SJSA1 (cell line): ENCODE results near the gene LGMN. TPM values are rescaled to one million over a fixed set of nuclear protein-coding genes. Genes with fewer than 3 reads are reported as not detected.
"Not testable (repeated sequence)": the region's sequence is repeated elsewhere in the genome, so short reads cannot be mapped to it uniquely, and the experiment has no call there.

Source experiments
- DNase-seq, 2 experiments: peaks; one replicate each; pipeline ENCODE4 v3.0.0-alpha.2; 2015 to 2020; ENCODE audit warnings: low spot score in 2 of 2, low read depth in 1 of 2
- H3K27ac ChIP-seq: fragments of 250-450 bp; sonication (Bioruptor Pico); 2 replicates; pipeline ENCODE4 v1.5.1; 2020; ENCODE audit warnings: mild to moderate bottlenecking, moderate library complexity
- H3K27me3 ChIP-seq: fragments of 250-450 bp; sonication (Bioruptor Pico); replicated peaks from 2 replicates; pipeline ENCODE4 v1.5.1; 2020; ENCODE audit warnings: mild to moderate bottlenecking, moderate library complexity
- H3K36me3 ChIP-seq: fragments of 250-450 bp; sonication (Bioruptor Pico); 2 replicates; pipeline ENCODE4 v1.5.1; 2020; ENCODE audit warnings: mild to moderate bottlenecking
- H3K4me1 ChIP-seq: fragments of 250-450 bp; sonication (Bioruptor Pico); replicated peaks from 2 replicates; pipeline ENCODE4 v1.6.1; 2021; ENCODE audit warnings: mild to moderate bottlenecking
- H3K4me3 ChIP-seq: fragments of 250-450 bp; sonication (Bioruptor Pico); 2 replicates; pipeline ENCODE4 v1.5.1; 2020; ENCODE audit warnings: mild to moderate bottlenecking
- H3K9me3 ChIP-seq: fragments of 250-450 bp; sonication (Bioruptor Pico); replicated peaks from 2 replicates; pipeline ENCODE4 v1.5.1; 2020; ENCODE audit warnings: mild to moderate bottlenecking
- total RNA-seq: library from RNA; depleted of rRNA; stranded (reverse); fragments of >200 nt; shearing (Covaris generic); gene quantifications from 2 replicates; pipeline ENCODE4 v1.2.3, GENCODE V29; 2014

LGMN gene
- total RNA-seq, 1 experiment from 2014 or later: 156 TPM

GRCh38 chr14:92751819-92752218 is 3.4 kb upstream of the LGMN start:
- Histone ChIP-seq H3K36me3 (no peaks in the 10 kb centered on the region), H3K27me3 (no peaks in the 10 kb centered on the region), H3K4me3 (no peak overlapping the region), H3K9me3 (no peaks in the 10 kb centered on the region), H3K4me1 (peaks cover 6% of the 10 kb centered on the region), H3K27ac (no peak overlapping the region)
- no peak for DNase-seq

GRCh38 chr14:92750994-92751400 is 2.6 kb upstream of the LGMN start:
- Histone ChIP-seq H3K27ac (no peak overlapping the region), H3K4me1 (peaks cover 6% of the 10 kb centered on the region), H3K4me3 (no peak overlapping the region), H3K27me3 (no peaks in the 10 kb centered on the region), H3K9me3 (no peaks in the 10 kb centered on the region), H3K36me3 (no peaks in the 10 kb centered on the region)
- DNase-seq: no peak

- not testable (repeated sequence) for H3K36me3 ChIP-seq, DNase-seq, H3K9me3 ChIP-seq, H3K27me3 ChIP-seq, H3K4me3 ChIP-seq, H3K4me1 ChIP-seq, H3K27ac ChIP-seq
These were observed 1.8 kb upstream of the LGMN start for GRCh38 chr14:92750222-92750728.

DNA sequence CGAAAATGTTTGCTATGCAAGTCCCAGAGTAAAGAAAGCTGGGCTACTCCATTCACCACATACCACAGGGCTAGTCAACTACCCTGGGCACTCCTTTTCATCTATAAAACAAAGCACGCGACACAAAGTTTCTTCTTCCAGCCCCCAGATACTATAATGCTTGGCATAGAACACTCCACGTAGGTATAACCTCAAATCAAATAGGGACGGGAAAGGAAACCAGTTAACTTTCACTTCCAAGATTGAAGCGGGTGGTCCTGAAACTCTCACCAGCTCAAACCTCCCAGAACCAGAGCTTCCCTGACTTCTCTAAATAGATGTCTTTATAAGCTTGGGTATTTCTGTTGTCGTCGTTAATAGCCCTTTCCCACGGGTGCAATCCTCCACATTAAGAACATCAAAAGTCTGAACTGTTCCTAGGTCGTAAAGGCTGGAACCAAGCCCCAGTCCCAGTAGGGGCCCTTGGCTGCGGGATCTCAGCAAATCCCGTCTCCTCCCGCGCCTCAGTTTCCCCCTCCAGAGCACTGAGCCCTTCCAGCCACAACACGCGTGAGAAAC is 647 bp downstream of the LGMN start:
- no peaks in the 10 kb centered on the region for H3K36me3 ChIP-seq
- no peaks in the 10 kb centered on the region for H3K27me3 ChIP-seq
- no peaks in the 10 kb centered on the region for H3K9me3 ChIP-seq
- peak in 1 of 2 experiments; percentile 59 for DNase-seq
- peaks cover 6% of the 10 kb centered on the region for H3K4me1 ChIP-seq
- H3K4me3 ChIP-seq: peak overlapping the region; percentile 56
- peak overlapping the region; percentile 78 for H3K27ac ChIP-seq

- no peak for DNase-seq
- Histone ChIP-seq H3K36me3 (no peaks in the 10 kb centered on the region; the same call in none of the 2 replicates), H3K4me1 (peaks cover 6% of the 10 kb centered on the region), H3K4me3 (no peak overlapping the region), H3K9me3 (no peaks in the 10 kb centered on the region), H3K27ac (no peak overlapping the region), H3K27me3 (no peaks in the 10 kb centered on the region)
These were observed 4.2 kb downstream of the LGMN start for GRCh38 chr14:92744198-92744597.

DNA sequence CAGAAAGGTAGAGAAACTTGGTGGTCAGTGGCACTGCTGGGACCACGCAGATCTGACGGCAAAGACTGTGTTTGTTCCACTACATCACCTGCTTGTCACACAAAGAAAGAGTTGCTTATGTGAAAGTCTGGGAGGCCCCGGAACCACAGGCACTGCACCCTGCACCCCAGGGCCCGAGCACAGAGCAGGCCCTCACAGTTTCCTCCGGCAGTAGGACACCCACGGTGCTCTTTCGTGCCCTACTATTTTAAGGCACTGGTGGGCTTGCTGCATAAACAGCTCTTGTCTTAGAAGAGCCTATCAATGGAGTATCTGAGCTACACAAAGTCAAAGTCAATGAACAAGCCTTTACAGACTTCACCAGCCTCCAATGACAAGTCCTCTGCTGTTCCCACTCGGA is 8.0 kb downstream of the LGMN start:
- H3K9me3 ChIP-seq: no peaks in the 10 kb centered on the region
- H3K4me1 ChIP-seq: no peaks in the 10 kb centered on the region
- no peak overlapping the region for H3K27ac ChIP-seq
- H3K4me3 ChIP-seq: no peak overlapping the region
- no peaks in the 10 kb centered on the region for H3K27me3 ChIP-seq
- no peak for DNase-seq
- H3K36me3 ChIP-seq: no peaks in the 10 kb centered on the region; the same call in none of the 2 replicates

DNA sequence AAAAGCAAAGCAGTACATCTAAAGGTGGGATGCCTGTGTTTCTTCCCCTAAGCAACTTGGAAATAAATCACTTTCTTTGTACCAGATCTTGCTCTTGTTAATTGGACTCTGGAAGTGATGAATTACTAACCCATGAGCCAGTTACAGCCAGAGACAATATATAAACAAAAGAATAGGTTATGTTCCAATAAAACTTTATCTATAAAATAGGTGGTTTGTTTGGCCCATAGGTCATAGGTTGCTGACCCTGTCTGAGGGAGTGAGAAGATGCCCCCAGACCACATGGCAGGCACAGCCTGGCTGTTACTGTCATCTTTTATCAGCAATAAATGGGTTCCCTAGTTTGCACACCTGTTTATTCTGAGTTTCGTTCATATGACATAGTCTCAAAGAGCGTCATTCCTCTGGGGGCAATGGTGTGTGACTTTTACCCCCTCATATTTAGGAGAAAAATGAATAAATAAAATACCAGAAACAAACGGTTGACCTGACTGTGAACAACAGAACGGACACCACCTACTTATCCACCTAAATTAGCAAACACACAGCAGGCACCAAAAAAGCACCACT is 10.7 kb downstream of the LGMN start:
- Histone ChIP-seq H3K27ac (no peak overlapping the region), H3K27me3 (no peaks in the 10 kb centered on the region), H3K36me3 (peaks cover under 1% of the 10 kb centered on the region), H3K4me1 (no peaks in the 10 kb centered on the region), H3K9me3 (no peaks in the 10 kb centered on the region), H3K4me3 (no peak overlapping the region)
- no peak for DNase-seq

- no peak for DNase-seq
- H3K4me1 ChIP-seq: no peaks in the 10 kb centered on the region
- H3K27me3 ChIP-seq: no peaks in the 10 kb centered on the region
- no peaks in the 10 kb centered on the region for H3K9me3 ChIP-seq
- no peak overlapping the region for H3K4me3 ChIP-seq
- peaks cover 5% of the 10 kb centered on the region for H3K36me3 ChIP-seq
- no peak overlapping the region for H3K27ac ChIP-seq
These were observed 11.2 kb downstream of the LGMN start for GRCh38 chr14:92737206-92737605.

DNA sequence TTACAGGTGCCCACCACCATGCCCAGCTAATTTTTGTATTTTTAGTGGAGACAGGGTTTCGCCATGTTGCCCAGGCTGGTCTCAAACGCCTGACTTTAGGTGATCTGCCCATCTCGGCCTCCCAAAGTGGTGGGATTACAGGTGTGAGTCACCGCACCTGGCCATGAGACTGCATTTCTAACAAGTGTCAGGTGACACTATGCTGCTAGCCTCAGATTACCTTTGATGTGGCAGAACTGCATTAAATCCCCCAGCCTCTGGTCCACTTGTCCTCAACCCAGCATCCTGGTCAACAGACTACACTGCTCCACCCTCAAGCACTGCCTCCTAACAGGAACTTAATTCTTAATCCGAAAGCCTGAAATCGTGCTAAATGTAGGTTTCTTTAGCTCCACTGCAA is 13.1 kb downstream of the LGMN start:
- H3K27me3 ChIP-seq: no peaks in the 10 kb centered on the region
- H3K27ac ChIP-seq: no peak overlapping the region
- H3K9me3 ChIP-seq: no peaks in the 10 kb centered on the region
- no peak overlapping the region for H3K4me3 ChIP-seq
- no peaks in the 10 kb centered on the region for H3K4me1 ChIP-seq
- peaks cover 17% of the 10 kb centered on the region for H3K36me3 ChIP-seq
- no peak for DNase-seq

DNA sequence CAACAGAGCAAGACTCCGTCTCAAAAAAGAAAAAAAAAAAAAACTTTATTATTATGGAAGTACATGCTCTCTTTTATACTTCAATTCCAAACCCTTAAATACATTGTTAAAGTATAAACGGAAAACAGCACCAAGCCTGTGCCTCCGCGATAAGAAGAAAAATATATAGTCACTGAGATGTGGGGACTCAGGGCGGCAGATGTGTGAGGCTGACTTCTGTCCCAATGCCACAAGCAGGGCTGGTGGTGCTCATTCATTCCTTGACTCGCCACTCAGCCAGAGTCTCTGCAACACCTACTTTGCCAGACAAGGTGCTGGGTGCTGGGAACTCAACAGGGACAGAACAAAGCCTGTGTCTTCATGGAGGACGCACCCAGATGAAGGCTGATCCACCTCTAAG is 13.8 kb downstream of the LGMN start:
- Histone ChIP-seq H3K27ac (no peak overlapping the region), H3K9me3 (no peaks in the 10 kb centered on the region), H3K27me3 (no peaks in the 10 kb centered on the region), H3K36me3 (peaks cover 17% of the 10 kb centered on the region), H3K4me3 (no peak overlapping the region), H3K4me1 (0 out of 2 replicates have a peak, but pooled peaks cover 3% of the 10 kb centered on the region)
- DNase-seq: no peak

- Histone ChIP-seq H3K4me1 (0 out of 2 replicates have a peak, but pooled peaks cover 3% of the 10 kb centered on the region), H3K4me3 (no peak overlapping the region), H3K36me3 (peaks cover 17% of the 10 kb centered on the region; the same call in 1 of the 2 replicates), H3K9me3 (no peaks in the 10 kb centered on the region), H3K27me3 (no peaks in the 10 kb centered on the region), H3K27ac (no peak overlapping the region)
- no peak for DNase-seq
These were observed 15.4 kb downstream of the LGMN start for GRCh38 chr14:92733007-92733406.

- DNase-seq: no peak
- Histone ChIP-seq H3K27me3 (no peaks in the 10 kb centered on the region), H3K9me3 (peaks cover under 1% of the 10 kb centered on the region; the same call in 1 of the 2 replicates)
These were observed 16.8 kb downstream of the LGMN start for GRCh38 chr14:92731622-92732115.

GRCh38 chr14:92729634-92730358 is 18.6 kb downstream of the LGMN start:
- no peak for DNase-seq
- Histone ChIP-seq H3K36me3 (peaks cover 23% of the 10 kb centered on the region; the same call in 1 of the 2 replicates), H3K27me3 (no peaks in the 10 kb centered on the region), H3K4me3 (no peak overlapping the region), H3K9me3 (peaks cover 2% of the 10 kb centered on the region; the same call in 1 of the 2 replicates), H3K4me1 (peaks cover 13% of the 10 kb centered on the region), H3K27ac (no peak overlapping the region)

More at GRCh38 chr14:92731622-92732115, 16.8 kb downstream of the LGMN start:
- Histone ChIP-seq H3K36me3 (peaks cover 19% of the 10 kb centered on the region; the same call in 1 of the 2 replicates), H3K4me1 (peaks cover 4% of the 10 kb centered on the region), H3K27ac (no peak overlapping the region), H3K4me3 (no peak overlapping the region)
